Subcutaneous adipose tissue (tissue), 4 donors: ENCODE data around the gene NCAPD3. TPM values are rescaled to one million over a fixed set of nuclear protein-coding genes. Genes with fewer than 3 reads are reported as not detected.

Experiments
- CTCF ChIP-seq: fragments of 450-650 bp; IDR thresholded peaks from one replicate; pipeline ENCODE4 v1.5.1; 2016; ENCODE audit warnings: low read depth, mild to moderate bottlenecking, control low read depth, antibody characterized with exemption, moderate library complexity
- total RNA-seq, 4 donors: library from RNA; depleted of rRNA; stranded (reverse); fragments of >200 nt; gene quantifications; one replicate each; pipeline ENCODE4 v1.1.0, GENCODE V29; 2016

The NCAPD3 gene
- total RNA-seq, 4 donors from 2014 or later = 10.5 to 18.7 (median 13.8) TPM

DNA sequence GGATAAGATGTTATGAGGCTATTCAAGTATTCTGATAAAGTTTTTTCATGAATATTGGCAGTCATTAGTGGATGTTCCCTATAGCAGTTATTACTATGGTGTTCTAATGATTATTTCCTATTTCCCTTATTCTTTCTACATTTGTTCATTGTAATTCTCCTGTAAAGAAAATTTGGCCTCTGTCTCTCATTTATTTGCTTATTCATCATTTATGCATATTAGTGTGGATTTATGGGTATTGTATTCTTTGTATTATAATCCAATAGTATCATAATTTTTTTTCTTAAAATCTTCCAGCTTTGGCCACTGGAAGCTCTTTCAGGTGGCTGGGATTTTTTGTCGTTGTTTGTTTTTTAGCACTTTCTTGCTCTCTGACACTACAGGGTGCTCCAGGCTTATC, 107.6 kb downstream of the NCAPD3 start:
- TF ChIP-seq CTCF = no peak

GRCh38 chr11:134110252-134110815, 113.4 kb downstream of the NCAPD3 start:
- TF ChIP-seq CTCF = no peak

Other genes starting within 250 kb of the NCAPD3 start
- 10 to 100 TPM; 14.2 to 18.3 (median 16.5) TPM for gene JAM3, start 154.9 kb downstream of the NCAPD3 start, total RNA-seq
- 10 to 100 TPM; 33.3 to 52.4 (median 39.4) TPM for gene VPS26B, start 704 bp upstream of the NCAPD3 start, total RNA-seq
- gene THYN1, start 29.4 kb upstream of the NCAPD3 start, total RNA-seq = 100 to 1,000 TPM in 1 of 4 donors, 10 to 100 TPM in 3; 48.9 to 124 (median 56.4) TPM
- 10 to 100 TPM; 18.3 to 41.3 (median 29.8) TPM for gene ACAD8, start 29.6 kb upstream of the NCAPD3 start, total RNA-seq
- gene GLB1L3, start 52.4 kb upstream of the NCAPD3 start, total RNA-seq = not detected
- gene GLB1L2, start 108.0 kb upstream of the NCAPD3 start, total RNA-seq = 1 to 10 TPM in 1 of 4 donors, under 1 TPM in 3; 0.49 to 2.4 (median 0.80) TPM
- under 1 TPM in 2 of 4 donors, not detected in 2; 0.22 to 0.33 TPM for gene B3GAT1, start 188.3 kb upstream of the NCAPD3 start, total RNA-seq